ENCODE measurements around the gene CAMK2N2. TPM values are rescaled to one million over a fixed set of nuclear protein-coding genes. Genes with fewer than 3 reads are reported as not detected.

The CAMK2N2 gene
- total RNA-seq, 1 donor from 2014 or later, result 14.8 TPM

DNA sequence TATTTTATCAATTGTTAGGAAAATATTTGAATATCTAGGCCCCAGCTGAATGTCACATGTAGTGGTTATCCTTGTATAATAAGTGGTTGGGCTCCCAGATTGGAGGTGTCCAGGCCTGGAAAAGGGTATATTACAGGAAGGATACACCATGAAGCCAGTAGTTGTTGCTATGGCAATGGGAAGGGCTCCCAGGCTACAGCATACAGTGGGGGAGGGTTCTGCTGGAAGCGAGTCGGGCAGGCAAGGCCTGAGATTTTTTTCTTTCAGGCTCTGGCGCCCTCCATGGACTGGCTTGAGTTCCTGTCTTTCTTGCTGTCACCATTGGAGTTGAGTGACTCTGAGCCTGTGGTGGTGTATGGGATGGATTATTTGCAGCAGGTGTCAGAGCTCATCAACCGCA, 23.3 kb upstream of the CAMK2N2 start:
- Mint-ChIP-seq H3K9me3 (ENCODE audit: unreplicated experiment) (peaks cover 12% of the 10 kb centered on the region), H3K36me3 (ENCODE audit: unreplicated experiment) (peaks cover 10% of the 10 kb centered on the region), H3K27me3 (ENCODE audit: unreplicated experiment) (peaks cover 10% of the 10 kb centered on the region), H3K4me3 (ENCODE audit: unreplicated experiment) (no peak overlapping the region), H3K4me1 (ENCODE audit: low read depth, unreplicated experiment) (peaks cover 5% of the 10 kb centered on the region), H3K27ac (ENCODE audit: unreplicated experiment) (no peak overlapping the region)
- DNase-seq, result peak; percentile 78
- TF ChIP-seq, protein P1, sequence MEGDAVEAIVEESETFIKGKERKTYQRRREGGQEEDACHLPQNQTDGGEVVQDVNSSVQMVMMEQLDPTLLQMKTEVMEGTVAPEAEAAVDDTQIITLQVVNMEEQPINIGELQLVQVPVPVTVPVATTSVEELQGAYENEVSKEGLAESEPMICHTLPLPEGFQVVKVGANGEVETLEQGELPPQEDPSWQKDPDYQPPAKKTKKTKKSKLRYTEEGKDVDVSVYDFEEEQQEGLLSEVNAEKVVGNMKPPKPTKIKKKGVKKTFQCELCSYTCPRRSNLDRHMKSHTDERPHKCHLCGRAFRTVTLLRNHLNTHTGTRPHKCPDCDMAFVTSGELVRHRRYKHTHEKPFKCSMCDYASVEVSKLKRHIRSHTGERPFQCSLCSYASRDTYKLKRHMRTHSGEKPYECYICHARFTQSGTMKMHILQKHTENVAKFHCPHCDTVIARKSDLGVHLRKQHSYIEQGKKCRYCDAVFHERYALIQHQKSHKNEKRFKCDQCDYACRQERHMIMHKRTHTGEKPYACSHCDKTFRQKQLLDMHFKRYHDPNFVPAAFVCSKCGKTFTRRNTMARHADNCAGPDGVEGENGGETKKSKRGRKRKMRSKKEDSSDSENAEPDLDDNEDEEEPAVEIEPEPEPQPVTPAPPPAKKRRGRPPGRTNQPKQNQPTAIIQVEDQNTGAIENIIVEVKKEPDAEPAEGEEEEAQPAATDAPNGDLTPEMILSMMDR (IDR thresholded peaks at IDR 0.05; ENCODE audit: partially characterized antibody, unreplicated experiment), result no peak

DNA sequence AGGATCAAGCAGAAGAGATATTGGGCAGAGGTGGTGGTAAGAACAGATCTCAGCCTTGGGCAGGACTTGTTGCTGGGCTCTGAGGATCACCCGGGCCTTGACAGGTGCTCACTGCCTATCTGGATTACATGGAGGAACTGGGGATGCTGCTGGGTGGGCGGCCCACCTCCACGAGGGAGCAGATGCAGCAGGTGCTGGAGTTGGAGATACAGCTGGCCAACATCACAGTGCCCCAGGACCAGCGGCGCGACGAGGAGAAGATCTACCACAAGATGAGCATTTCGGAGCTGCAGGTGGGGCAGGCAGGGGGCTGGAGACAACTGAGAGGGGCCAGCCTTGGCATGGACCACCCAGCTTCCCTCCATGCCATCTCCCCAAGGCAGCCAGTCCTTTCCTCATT, 22.3 kb upstream of the CAMK2N2 start:
- H3K4me1 Mint-ChIP-seq (ENCODE audit: low read depth, unreplicated experiment), result peaks cover 5% of the 10 kb centered on the region
- no peak overlapping the region for H3K27ac Mint-ChIP-seq (ENCODE audit: unreplicated experiment)
- H3K4me3 Mint-ChIP-seq (ENCODE audit: unreplicated experiment), result peak overlapping the region; percentile 20

DNA sequence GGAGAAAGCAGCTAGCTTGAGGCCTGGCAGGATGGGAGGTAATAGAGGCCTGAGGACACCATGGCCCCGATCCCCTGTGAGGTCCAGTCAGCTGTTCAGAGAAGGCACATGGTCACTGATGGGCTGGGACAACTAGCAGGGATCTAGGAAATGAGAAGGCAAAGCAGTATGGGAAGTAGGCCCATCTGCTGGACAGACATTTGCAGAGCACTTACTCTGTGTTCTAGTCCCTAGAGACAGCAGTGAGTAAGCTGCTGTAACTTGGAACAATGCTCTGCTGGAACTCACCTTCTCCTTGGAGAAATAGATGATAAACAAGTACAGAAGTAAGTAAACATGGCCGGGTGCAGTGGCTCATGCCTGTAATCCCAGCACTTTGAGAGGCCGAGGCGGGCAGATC, 21.6 kb upstream of the CAMK2N2 start:
- H3K27ac Mint-ChIP-seq (ENCODE audit: unreplicated experiment), result peak overlapping the region; percentile 48
- DNase-seq, result no peak
- peaks cover 14% of the 10 kb centered on the region for H3K9me3 Mint-ChIP-seq (ENCODE audit: unreplicated experiment)
- H3K27me3 Mint-ChIP-seq (ENCODE audit: unreplicated experiment), result peaks cover 11% of the 10 kb centered on the region
- H3K4me3 Mint-ChIP-seq (ENCODE audit: unreplicated experiment), result no peak overlapping the region
- peaks cover 10% of the 10 kb centered on the region for H3K36me3 Mint-ChIP-seq (ENCODE audit: unreplicated experiment)
- TF ChIP-seq, protein P1 (IDR thresholded peaks at IDR 0.05; ENCODE audit: partially characterized antibody, unreplicated experiment), result no peak
- peaks cover 5% of the 10 kb centered on the region for H3K4me1 Mint-ChIP-seq (ENCODE audit: low read depth, unreplicated experiment)

More for the DNA sequence above, 22.3 kb upstream of the CAMK2N2 start:
- DNase-seq, result no peak
- peaks cover 14% of the 10 kb centered on the region for H3K9me3 Mint-ChIP-seq (ENCODE audit: unreplicated experiment)
- TF ChIP-seq, protein P1 (IDR thresholded peaks at IDR 0.05; ENCODE audit: partially characterized antibody, unreplicated experiment), result no peak
- peaks cover 10% of the 10 kb centered on the region for H3K36me3 Mint-ChIP-seq (ENCODE audit: unreplicated experiment)
- H3K27me3 Mint-ChIP-seq (ENCODE audit: unreplicated experiment), result peaks cover 11% of the 10 kb centered on the region

DNA sequence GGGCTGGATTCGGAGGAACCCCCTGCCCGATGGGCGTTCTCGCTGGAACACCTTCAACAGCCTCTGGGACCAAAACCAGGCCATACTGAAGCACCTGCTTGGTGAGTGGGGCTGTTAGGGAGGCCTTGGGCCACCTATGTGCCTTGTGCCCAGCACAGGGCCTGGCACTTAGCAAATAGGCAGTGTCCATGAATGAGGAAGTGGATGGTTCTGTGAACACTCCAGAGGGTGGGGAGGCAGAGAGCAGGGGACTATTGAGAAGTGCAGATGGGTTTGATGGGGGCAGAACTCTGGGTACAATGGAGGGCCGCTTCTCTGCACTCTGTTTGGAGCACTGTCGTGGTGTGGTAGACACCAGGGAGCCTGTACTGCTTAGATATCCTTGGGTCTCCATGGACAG, 16.0 kb upstream of the CAMK2N2 start:
- Mint-ChIP-seq H3K4me3 (ENCODE audit: unreplicated experiment) (no peak overlapping the region), H3K9me3 (ENCODE audit: unreplicated experiment) (peaks cover 13% of the 10 kb centered on the region), H3K36me3 (ENCODE audit: unreplicated experiment) (peaks cover 8% of the 10 kb centered on the region), H3K4me1 (ENCODE audit: low read depth, unreplicated experiment) (peaks cover 7% of the 10 kb centered on the region), H3K27me3 (ENCODE audit: unreplicated experiment) (peaks cover 23% of the 10 kb centered on the region), H3K27ac (ENCODE audit: unreplicated experiment) (no peak overlapping the region)
- TF ChIP-seq, protein P1 (IDR thresholded peaks at IDR 0.05; ENCODE audit: partially characterized antibody, unreplicated experiment), result no peak
- no peak for DNase-seq

- no peak for DNase-seq
- Mint-ChIP-seq H3K4me1 (ENCODE audit: low read depth, unreplicated experiment) (peaks cover 7% of the 10 kb centered on the region), H3K36me3 (ENCODE audit: unreplicated experiment) (peaks cover 4% of the 10 kb centered on the region), H3K27ac (ENCODE audit: unreplicated experiment) (peak within 1 kb of the TSS; percentile 34), H3K9me3 (ENCODE audit: unreplicated experiment) (peaks cover 9% of the 10 kb centered on the region), H3K4me3 (ENCODE audit: unreplicated experiment) (peak within 1 kb of the TSS; percentile 64), H3K27me3 (ENCODE audit: unreplicated experiment) (peaks cover 22% of the 10 kb centered on the region)
- TF ChIP-seq, protein P1 (IDR thresholded peaks at IDR 0.05; ENCODE audit: partially characterized antibody, unreplicated experiment), result no peak
These were observed 14.9 kb upstream of the CAMK2N2 start, which contains the start of gene ECE2 for GRCh38 chr3:184275961-184276910. Gene ECE2, plus strand, starts transcription at chr3:184276022. Its CDS starts 132 bp downstream, at chr3:184276154.

All from glutamatergic neuron (in vitro differentiated cells).